ENCODE results near the gene MYH7B. TPM values are rescaled to one million over a fixed set of nuclear protein-coding genes. Genes with fewer than 3 reads are reported as not detected.

The MYH7B gene
- total RNA-seq, 1 donor from 2014 or later: 1.3 TPM

DNA sequence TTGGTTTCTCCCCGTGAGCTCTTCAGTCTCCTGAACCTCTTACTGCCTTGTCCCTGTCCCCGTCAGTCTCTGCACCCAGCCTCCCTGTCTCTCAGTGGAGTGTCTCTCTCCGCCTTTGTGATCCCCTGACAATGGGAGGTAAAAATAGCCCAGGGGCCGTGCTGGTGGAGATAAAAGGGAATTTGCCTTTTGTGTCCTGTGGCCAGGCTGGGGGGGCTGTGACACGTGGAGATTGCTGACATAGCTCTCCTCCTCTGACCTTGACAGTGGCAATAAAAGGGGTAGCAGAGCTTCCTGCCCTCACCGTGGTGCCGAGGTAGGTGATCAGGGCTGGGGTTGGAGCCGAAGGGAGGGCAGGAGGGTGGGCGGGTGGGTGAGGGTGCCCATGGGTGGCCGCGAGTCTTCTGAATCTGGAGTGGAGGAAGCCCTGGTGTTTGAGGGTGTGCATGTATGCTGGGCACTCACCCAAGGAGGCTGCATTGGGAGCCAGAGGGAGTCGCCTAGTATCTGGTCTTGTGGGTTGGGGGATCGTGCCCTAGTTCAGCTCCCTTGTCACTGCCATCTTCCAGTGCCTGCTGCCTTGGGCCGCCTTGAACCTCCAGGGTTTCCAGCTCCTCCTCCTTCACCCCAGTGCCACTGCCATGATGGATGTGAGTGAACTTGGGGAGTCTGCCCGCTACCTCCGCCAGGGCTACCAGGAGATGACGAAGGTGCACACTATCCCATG is 21.9 kb downstream of the MYH7B start:
- no peak for DNase-seq (ENCODE audit: low spot score in 2 of 2, unreplicated experiment in 2 of 2)
- Mint-ChIP-seq H3K4me3 (no peak overlapping the region), H3K9me3 (no peaks in the 10 kb centered on the region), H3K27me3 (ENCODE audit: low read depth) (peaks cover 6% of the 10 kb centered on the region), H3K27ac (no peak overlapping the region), H3K4me1 (peaks cover 4% of the 10 kb centered on the region), H3K36me3 (no peaks in the 10 kb centered on the region)
- TF ChIP-seq CTCF (IDR thresholded peaks at IDR 0.05; ENCODE audit: unreplicated experiment): no peak

DNA sequence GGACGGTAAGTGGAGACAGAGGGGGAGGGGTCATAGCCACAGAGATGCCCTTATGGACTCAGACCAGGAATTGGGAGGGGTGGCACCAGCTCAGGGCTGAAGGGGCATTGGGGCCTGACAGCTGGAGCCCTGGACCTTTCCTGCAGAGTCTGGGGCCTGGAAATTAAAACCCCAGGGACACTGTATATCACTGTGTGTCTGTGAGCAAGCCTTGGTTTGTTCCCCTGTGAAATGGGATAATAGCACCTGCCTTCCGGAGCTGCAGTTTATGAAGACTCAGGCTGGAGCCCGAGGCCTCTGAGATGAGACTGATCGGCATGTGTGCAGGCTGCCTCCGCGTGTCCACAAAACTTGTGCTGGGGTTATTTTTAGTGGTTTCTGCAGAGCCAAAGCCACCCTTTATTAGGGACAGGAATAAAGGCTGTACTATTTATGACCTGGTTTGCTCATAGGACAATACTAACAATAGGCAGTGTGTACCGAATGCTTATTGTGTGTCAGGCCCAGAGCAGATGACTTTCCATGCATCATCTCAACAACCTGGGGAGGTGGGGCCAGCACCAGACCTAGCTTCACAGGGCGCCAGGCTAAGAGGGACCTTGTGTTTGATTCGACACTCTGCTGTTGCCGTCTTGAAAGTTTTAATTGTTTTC is 22.6 kb downstream of the MYH7B start:
- DNase-seq (ENCODE audit: low spot score in 2 of 2, unreplicated experiment in 2 of 2): no peak
- Mint-ChIP-seq H3K27ac (no peak overlapping the region), H3K4me3 (no peak overlapping the region), H3K9me3 (no peaks in the 10 kb centered on the region), H3K4me1 (peaks cover under 1% of the 10 kb centered on the region), H3K27me3 (ENCODE audit: low read depth) (peaks cover 12% of the 10 kb centered on the region), H3K36me3 (no peaks in the 10 kb centered on the region)
- TF ChIP-seq CTCF (IDR thresholded peaks at IDR 0.05; ENCODE audit: unreplicated experiment): no peak

GRCh38 chr20:34979366-34980153 is 23.9 kb downstream of the MYH7B start:
- Mint-ChIP-seq H3K36me3 (no peaks in the 10 kb centered on the region), H3K4me1 (peaks cover 3% of the 10 kb centered on the region), H3K27me3 (ENCODE audit: low read depth) (peaks cover 22% of the 10 kb centered on the region), H3K27ac (no peak overlapping the region), H3K9me3 (no peaks in the 10 kb centered on the region), H3K4me3 (no peak overlapping the region)
- no peak for DNase-seq (ENCODE audit: low spot score in 2 of 2, unreplicated experiment in 2 of 2)
- no peak for TF ChIP-seq CTCF (IDR thresholded peaks at IDR 0.05; ENCODE audit: unreplicated experiment)

DNA sequence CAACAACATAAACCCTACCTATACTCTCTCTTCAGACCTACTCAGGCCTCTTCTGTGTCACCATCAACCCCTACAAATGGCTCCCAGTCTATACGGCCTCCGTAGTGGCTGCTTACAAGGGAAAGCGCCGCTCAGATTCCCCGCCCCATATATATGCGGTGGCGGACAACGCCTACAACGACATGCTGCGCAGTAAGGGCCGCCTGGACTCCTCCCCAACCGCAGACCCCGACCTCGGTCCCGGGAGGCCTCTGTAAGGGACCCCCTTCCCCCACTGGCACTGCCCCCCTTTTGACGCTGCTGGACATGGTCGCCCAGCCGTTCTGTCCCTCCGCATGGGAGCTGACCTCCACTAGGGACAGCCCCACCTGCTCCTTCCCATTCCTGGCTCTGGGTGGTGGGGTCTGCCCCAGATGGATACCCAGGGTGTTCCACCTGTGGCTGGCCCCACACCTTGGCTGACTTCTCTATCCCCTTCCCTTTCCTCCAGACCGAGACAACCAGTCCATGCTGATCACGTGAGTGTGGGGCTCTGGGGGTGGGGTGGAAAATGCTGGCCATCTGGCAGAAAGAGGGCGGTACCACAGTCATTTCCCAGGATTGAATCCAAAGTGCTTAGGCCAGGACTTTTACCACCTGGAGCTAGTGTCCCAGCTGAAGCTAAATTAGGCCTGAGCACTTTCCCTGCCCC is 25.0 kb downstream of the MYH7B start:
- peaks cover 3% of the 10 kb centered on the region for H3K4me1 Mint-ChIP-seq
- H3K27me3 Mint-ChIP-seq (ENCODE audit: low read depth): peaks cover 27% of the 10 kb centered on the region
- H3K9me3 Mint-ChIP-seq: no peaks in the 10 kb centered on the region
- TF ChIP-seq CTCF (IDR thresholded peaks at IDR 0.05; ENCODE audit: unreplicated experiment): no peak
- H3K36me3 Mint-ChIP-seq: no peaks in the 10 kb centered on the region
- H3K27ac Mint-ChIP-seq: no peak overlapping the region
- DNase-seq (ENCODE audit: low spot score in 2 of 2, unreplicated experiment in 2 of 2): no peak
- H3K4me3 Mint-ChIP-seq: no peak overlapping the region

DNA sequence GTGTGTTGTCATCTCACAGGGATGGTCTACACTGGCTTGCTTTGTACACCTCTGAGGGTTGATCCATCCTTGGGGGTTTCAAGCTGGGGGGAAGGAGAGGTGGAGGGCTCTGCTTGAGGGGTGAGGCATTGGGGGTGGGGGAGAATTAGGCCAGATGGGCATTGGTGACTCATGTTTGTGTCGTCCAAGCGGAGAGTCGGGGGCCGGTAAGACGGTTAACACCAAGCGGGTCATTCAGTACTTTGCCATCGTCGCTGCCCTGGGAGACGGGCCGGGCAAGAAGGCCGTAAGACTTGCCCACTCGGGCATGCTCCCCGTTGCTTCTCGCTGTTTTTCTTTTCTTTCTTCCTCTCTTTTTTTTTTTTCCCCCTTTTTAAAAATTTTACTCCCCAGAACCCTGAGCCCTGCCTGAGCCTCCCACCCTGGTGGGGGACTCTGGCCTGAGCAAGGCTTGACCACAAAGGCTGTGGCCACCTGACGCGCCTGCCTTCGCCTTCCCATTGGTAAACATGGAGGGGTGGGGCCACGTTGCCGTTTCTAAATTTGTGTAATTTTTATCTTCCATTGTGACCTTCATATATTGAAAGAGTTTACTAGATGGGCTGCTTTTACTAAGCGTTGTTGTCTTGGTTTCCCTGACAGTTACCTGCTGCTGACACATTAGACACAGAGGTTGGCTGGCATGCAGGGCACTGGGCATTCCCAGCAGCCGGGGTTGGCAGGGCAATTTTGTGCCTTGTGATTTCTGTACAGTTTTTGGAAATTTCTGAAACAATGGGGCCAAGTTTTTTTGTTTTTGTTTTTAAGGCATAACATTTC is 26.8 kb downstream of the MYH7B start:
- Mint-ChIP-seq H3K4me1 (peaks cover 3% of the 10 kb centered on the region), H3K36me3 (no peaks in the 10 kb centered on the region), H3K4me3 (no peak overlapping the region), H3K27ac (no peak overlapping the region), H3K27me3 (ENCODE audit: low read depth) (peaks cover 28% of the 10 kb centered on the region), H3K9me3 (no peaks in the 10 kb centered on the region)
- DNase-seq (ENCODE audit: low spot score in 2 of 2, unreplicated experiment in 2 of 2): no peak
- TF ChIP-seq CTCF (IDR thresholded peaks at IDR 0.05; ENCODE audit: unreplicated experiment): no peak
